ENCODE data around the gene YARS2.

- TF ChIP-seq POLR2A (IDR thresholded peaks at IDR 0.05; ENCODE audit: low read length) = no peak
- no peak for TF ChIP-seq EP300 (IDR thresholded peaks at IDR 0.05)
- no peak for TF ChIP-seq CTCF (IDR thresholded peaks at IDR 0.05)
- TF ChIP-seq FOSB (CRISPR knock-in tag; IDR thresholded peaks at IDR 0.05) = no peak
Measured at GRCh38 chr12:32708926-32709325, 46.8 kb downstream of the YARS2 start.

All from A549 (cell line).